ENCODE measurements around the gene CHID1.

CHID1 gene

GRCh38 chr11:907668-908067 is 2.9 kb downstream of the CHID1 start:
- no peak for DNase-seq

GRCh38 chr11:905952-906351 is 4.7 kb downstream of the CHID1 start:
- DNase-seq: no peak

- DNase-seq: no peak
Observed at GRCh38 chr11:904380-904779, 6.2 kb downstream of the CHID1 start.

- DNase-seq: no peak
Observed at GRCh38 chr11:901452-902061, 9.1 kb downstream of the CHID1 start.

- no peak for DNase-seq
Observed at GRCh38 chr11:900545-900944, 10.1 kb downstream of the CHID1 start.

- no peak for DNase-seq
Observed at GRCh38 chr11:899724-900123, 10.9 kb downstream of the CHID1 start.

- no peak for DNase-seq
Observed at GRCh38 chr11:898540-899190, 11.9 kb downstream of the CHID1 start.

- DNase-seq: no peak
Observed at GRCh38 chr11:898143-898511, 12.5 kb downstream of the CHID1 start.

- DNase-seq: no peak
Observed at GRCh38 chr11:897253-898142, 13.1 kb downstream of the CHID1 start.

- DNase-seq: no peak
Observed at GRCh38 chr11:895331-896110, 15.1 kb downstream of the CHID1 start.

- no peak for DNase-seq
Observed at GRCh38 chr11:894575-895201, 15.9 kb downstream of the CHID1 start.

GRCh38 chr11:893008-893654 is 17.5 kb downstream of the CHID1 start:
- DNase-seq: no peak

- no peak for DNase-seq
Observed at GRCh38 chr11:890794-891540, 19.6 kb downstream of the CHID1 start.

GRCh38 chr11:889687-890475 is 20.7 kb downstream of the CHID1 start:
- no peak for DNase-seq

GRCh38 chr11:889257-889656 is 21.4 kb downstream of the CHID1 start:
- no peak for DNase-seq

- no peak for DNase-seq
Observed at GRCh38 chr11:888310-889212, 22.0 kb downstream of the CHID1 start.

GRCh38 chr11:887589-887988 is 23.0 kb downstream of the CHID1 start:
- no peak for DNase-seq

GRCh38 chr11:886568-886967 is 24.0 kb downstream of the CHID1 start:
- DNase-seq: no peak

- DNase-seq: no peak
Observed at GRCh38 chr11:884578-885070, 26.0 kb downstream of the CHID1 start.
